Lung (tissue), 16 donors: Measurements from ENCODE around the gene TOR1B. TPM values are rescaled to one million over a fixed set of nuclear protein-coding genes. Genes with fewer than 3 reads are reported as not detected.
A peak's percentile ranks its signal among the peaks of the same experiment; 100 is the strongest.

Source experiments
- ATAC-seq: fragments of 200-7000 bp; cut with Tn5 transposase; one replicate; pipeline ENCODE4 v1.9.1; 2020; ENCODE audit warnings: moderate number of reproducible peaks; ENCODE audit not compliant: insufficient read depth, low FRiP score
- DNase-seq, 3 donors: peaks; one replicate each; pipeline ENCODE4 v3.0.0-alpha.2; 2013 to 2017
- H3K27ac ChIP-seq, 2 donors: one replicate each; pipeline ENCODE4 v1.5.1; 2013; ENCODE audit warnings: mild to moderate bottlenecking in 2 of 2, moderate library complexity in 2 of 2, control low read depth in 1 of 2, inconsistent platforms in 1 of 2, low read depth in 1 of 2, low read length in 1 of 2
- H3K27me3 ChIP-seq, 3 donors: one replicate each; pipeline ENCODE4 v1.5.1; 2013; ENCODE audit warnings: low read length in 2 of 3; ENCODE audit not compliant: control insufficient read depth in 3 of 3, insufficient read depth in 3 of 3
- H3K36me3 ChIP-seq, 4 donors: one replicate each; pipeline ENCODE4 v1.5.1; 2013; ENCODE audit warnings: low read length in 4 of 4, mild to moderate bottlenecking in 1 of 4, moderate library complexity in 1 of 4; ENCODE audit not compliant: control insufficient read depth in 4 of 4, insufficient read depth in 4 of 4
- H3K4me1 ChIP-seq, 5 donors: one replicate each; pipeline ENCODE4 v1.5.1; 2013; ENCODE audit warnings: low read length in 5 of 5, mild to moderate bottlenecking in 2 of 5, moderate library complexity in 1 of 5; ENCODE audit not compliant: control insufficient read depth in 5 of 5, insufficient read depth in 5 of 5
- H3K4me3 ChIP-seq: one replicate; pipeline ENCODE4 v1.5.1; 2013; ENCODE audit warnings: mild to moderate bottlenecking, control low read depth, moderate library complexity
- H3K9ac ChIP-seq, 2 donors: one replicate each; pipeline ENCODE4 v1.5.1; 2013; ENCODE audit warnings: low read length in 2 of 2, control low read depth in 1 of 2; ENCODE audit not compliant: insufficient read depth in 1 of 2
- H3K9me3 ChIP-seq, 4 donors: one replicate each; pipeline ENCODE4 v1.5.1; 2013; ENCODE audit warnings: low read length in 3 of 4, mild to moderate bottlenecking in 1 of 4, moderate library complexity in 1 of 4; ENCODE audit not compliant: control insufficient read depth in 4 of 4, insufficient read depth in 3 of 4
- WGBS, 2 donors: extraction: QIAGEN DNeasy Blood & Tissue Kit; methylation state at CpG; one replicate each; pipeline ENCODE4 v1.1.7; 2013; 5-methylcytosine and 5-hydroxymethylcytosine counted together
- long read RNA-seq, 5 donors: transcript quantifications; one replicate each; lab custom pipeline, GENCODE V29; 2026
- polyA plus RNA-seq, 2 donors: library from polyadenylated mRNA; stranded (reverse); fragments of 200-250 nt; gene quantifications; one replicate each; pipeline ENCODE4 v1.2.1, GENCODE V29; 2013
- total RNA-seq, 2 donors: library from RNA; depleted of rRNA in 1 of 2; stranded (reverse); fragments of >200 nt in 1 of 2; gene quantifications; one replicate each; pipeline ENCODE4 v1.2.1, GENCODE V29; 2014 to 2021
- TF ChIP-seq, protein P1 (sequence below): IDR thresholded peaks from 2 replicates; pipeline ENCODE4 v1.5.1; 2012; ENCODE audit warnings: mild to moderate bottlenecking; ENCODE audit errors: control extremely low read depth, extremely low read depth
- donor health status: control.
- donor health status: control.
- donor health status: Bipolar disorder and iron deficiency.
- donor health status: healthy.
- donor health status: DM: yes; HTN: yes; CAD: no.

TOR1B gene, protein sequence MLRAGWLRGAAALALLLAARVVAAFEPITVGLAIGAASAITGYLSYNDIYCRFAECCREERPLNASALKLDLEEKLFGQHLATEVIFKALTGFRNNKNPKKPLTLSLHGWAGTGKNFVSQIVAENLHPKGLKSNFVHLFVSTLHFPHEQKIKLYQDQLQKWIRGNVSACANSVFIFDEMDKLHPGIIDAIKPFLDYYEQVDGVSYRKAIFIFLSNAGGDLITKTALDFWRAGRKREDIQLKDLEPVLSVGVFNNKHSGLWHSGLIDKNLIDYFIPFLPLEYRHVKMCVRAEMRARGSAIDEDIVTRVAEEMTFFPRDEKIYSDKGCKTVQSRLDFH
- total RNA-seq (10 to 100 TPM; 25.5 to 26.4 TPM), polyA plus RNA-seq (10 to 100 TPM; 10.1 to 26.7 TPM)
- long read RNA-seq, donor 1, transcript TOR1B-203 (2 exons, 663 nt), result major isoform, 9 of 34 reads
- long read RNA-seq, donor 1, partial matches to known transcripts, result 6 of 34 reads
- long read RNA-seq, donor 1, other reads (novel, unspliced or antisense), result 17 of 34 reads
- long read RNA-seq, donor 2, partial matches to known transcripts, result 33 of 45 reads
- long read RNA-seq, donor 2, other reads (novel, unspliced or antisense), result 9 of 45 reads
- long read RNA-seq, donor 3, partial matches to known transcripts, result 0 of 2 reads
- long read RNA-seq, donor 3, other reads (novel, unspliced or antisense), result 0 of 2 reads
- long read RNA-seq, donor 4, partial matches to known transcripts, result 0 of 2 reads
- long read RNA-seq, donor 4, other reads (novel, unspliced or antisense), result 0 of 2 reads
- long read RNA-seq, donor 5, partial matches to known transcripts, result 43 of 47 reads
- long read RNA-seq, donor 5, other reads (novel, unspliced or antisense), result 0 of 47 reads

DNA sequence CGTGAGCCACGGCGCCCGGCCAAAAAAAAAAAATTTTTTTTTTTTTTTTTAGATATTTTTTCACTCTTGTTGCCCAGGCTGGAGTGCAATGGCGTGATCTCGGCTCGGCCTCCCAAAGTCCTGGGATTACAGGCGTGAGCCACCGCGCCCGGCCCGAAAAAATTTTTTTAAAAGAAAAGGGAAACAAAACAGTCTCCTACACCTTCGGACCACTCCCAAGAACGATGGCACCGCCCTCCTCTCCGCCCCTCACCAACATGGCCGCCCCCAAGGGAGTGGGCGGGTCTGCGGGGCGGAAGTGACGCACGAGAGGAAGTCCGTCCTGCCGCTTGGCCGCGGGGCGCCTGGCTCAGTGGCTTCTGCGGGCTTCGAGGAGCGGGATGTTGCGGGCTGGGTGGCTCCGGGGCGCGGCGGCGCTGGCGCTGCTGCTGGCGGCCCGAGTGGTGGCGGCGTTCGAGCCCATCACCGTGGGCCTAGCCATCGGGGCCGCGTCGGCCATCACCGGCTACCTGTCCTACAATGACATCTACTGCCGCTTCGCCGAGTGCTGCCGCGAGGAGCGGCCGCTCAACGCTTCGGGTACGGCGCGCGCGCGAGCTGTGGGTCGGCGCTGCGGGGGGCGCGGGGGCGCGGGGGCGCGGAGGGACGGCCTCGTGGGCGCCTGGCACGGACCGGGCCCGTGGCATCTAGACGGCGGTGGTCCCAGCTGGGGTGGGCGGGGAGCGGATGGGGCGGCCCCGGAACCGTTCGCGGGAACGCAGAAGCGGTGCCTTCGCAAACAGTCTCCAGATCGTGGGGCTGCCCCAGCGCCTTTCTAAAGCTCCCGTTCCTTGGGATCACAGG is at the start of gene TOR1B:
TOR1B (plus strand) TSS at position 352 of the 843 bp plus-strand sequence; CDS start at position 381, 29 bp downstream.
- DNase-seq, result peak; percentile 96 to 97 (median 97)
- H3K27ac ChIP-seq, result peak within 1 kb of the TSS; percentile 88 to 90
- H3K9me3 ChIP-seq, result no peaks in the 10 kb centered on the region
- no peaks in the 10 kb centered on the region for H3K27me3 ChIP-seq
- peaks cover 0 to 8% (median 3%) of the 10 kb centered on the region in 5 donors for H3K4me1 ChIP-seq
- WGBS, 2 donors, result 0% methylated on average over 74 to 93 of the region's 93 CpGs
- peak; percentile 96 for ATAC-seq
- TF ChIP-seq, protein P1, sequence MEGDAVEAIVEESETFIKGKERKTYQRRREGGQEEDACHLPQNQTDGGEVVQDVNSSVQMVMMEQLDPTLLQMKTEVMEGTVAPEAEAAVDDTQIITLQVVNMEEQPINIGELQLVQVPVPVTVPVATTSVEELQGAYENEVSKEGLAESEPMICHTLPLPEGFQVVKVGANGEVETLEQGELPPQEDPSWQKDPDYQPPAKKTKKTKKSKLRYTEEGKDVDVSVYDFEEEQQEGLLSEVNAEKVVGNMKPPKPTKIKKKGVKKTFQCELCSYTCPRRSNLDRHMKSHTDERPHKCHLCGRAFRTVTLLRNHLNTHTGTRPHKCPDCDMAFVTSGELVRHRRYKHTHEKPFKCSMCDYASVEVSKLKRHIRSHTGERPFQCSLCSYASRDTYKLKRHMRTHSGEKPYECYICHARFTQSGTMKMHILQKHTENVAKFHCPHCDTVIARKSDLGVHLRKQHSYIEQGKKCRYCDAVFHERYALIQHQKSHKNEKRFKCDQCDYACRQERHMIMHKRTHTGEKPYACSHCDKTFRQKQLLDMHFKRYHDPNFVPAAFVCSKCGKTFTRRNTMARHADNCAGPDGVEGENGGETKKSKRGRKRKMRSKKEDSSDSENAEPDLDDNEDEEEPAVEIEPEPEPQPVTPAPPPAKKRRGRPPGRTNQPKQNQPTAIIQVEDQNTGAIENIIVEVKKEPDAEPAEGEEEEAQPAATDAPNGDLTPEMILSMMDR, result no peak
- peak within 1 kb of the TSS; percentile 90 for H3K4me3 ChIP-seq
- peaks cover 0 to 12% (median 4%) of the 10 kb centered on the region in 4 donors for H3K36me3 ChIP-seq
- peak within 1 kb of the TSS in 1 of 2 donors; percentile 70 for H3K9ac ChIP-seq

DNA sequence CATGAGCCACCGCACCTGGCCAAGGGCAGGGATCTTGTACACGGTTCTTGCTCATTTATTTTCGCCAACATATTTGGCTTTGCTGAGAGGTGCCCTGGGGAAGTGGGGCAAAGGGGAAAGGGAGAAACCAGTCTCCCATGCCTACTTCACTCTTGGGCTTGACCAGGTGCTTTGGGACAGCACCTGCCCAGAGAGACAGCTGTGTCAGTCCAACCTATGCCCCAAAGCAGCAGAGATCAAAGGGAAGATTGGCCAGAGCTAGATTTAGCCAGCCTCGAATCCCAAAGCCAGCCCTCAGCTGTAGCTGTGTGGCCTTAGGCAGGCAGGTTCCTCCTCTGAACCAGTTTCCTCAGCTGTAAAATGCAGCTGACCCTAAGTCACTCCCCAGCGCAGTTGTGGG is 47.8 kb upstream of the TOR1B start:
- H3K27me3 ChIP-seq, result no peaks in the 10 kb centered on the region
- H3K4me3 ChIP-seq, result no peak overlapping the region
- H3K36me3 ChIP-seq, result no peaks in the 10 kb centered on the region
- DNase-seq, result no peak
- H3K4me1 ChIP-seq, result peaks cover 0 to 22% (median 6%) of the 10 kb centered on the region in 5 donors
- no peak for ATAC-seq
- 88 to 92% methylated on average over 5 of the region's 5 CpGs for WGBS, 2 donors
- TF ChIP-seq, protein P1, result no peak
- no peaks in the 10 kb centered on the region for H3K9me3 ChIP-seq
- no peak overlapping the region for H3K9ac ChIP-seq
- no peak overlapping the region for H3K27ac ChIP-seq

DNA sequence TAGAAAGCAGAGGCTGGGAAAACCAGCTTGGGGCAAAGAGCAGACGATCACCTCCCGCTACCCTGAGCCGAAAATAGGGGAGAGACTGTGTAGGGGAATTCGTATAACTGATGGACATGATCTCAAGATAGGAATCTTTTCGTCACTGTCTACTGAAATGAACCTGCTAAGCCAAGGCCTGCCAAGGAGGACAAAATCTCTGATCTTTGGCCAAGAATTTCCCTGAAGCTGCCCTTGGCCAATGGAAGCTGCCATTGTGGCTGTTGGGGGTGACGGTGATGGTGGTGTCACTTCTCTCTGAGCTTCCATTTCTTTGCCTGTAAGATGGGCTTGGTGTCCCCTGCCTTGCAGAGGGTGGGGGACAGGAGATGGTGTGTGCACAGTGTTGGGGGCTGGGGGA is 46.8 kb upstream of the TOR1B start:
- WGBS, 2 donors, result 93 to 98% methylated on average over 6 of the region's 6 CpGs
- H3K4me3 ChIP-seq, result no peak overlapping the region

More for the DNA sequence above, 46.8 kb upstream of the TOR1B start:
- Histone ChIP-seq H3K9me3 (no peaks in the 10 kb centered on the region), H3K9ac (no peak overlapping the region), H3K27ac (no peak overlapping the region), H3K4me1 (peaks cover 0 to 26% (median 6%) of the 10 kb centered on the region in 5 donors), H3K27me3 (no peaks in the 10 kb centered on the region), H3K36me3 (no peaks in the 10 kb centered on the region)
- TF ChIP-seq, protein P1, result no peak
- DNase-seq (no peak), ATAC-seq (no peak)
